Measurements from ENCODE around the gene TAF4B.

DNA sequence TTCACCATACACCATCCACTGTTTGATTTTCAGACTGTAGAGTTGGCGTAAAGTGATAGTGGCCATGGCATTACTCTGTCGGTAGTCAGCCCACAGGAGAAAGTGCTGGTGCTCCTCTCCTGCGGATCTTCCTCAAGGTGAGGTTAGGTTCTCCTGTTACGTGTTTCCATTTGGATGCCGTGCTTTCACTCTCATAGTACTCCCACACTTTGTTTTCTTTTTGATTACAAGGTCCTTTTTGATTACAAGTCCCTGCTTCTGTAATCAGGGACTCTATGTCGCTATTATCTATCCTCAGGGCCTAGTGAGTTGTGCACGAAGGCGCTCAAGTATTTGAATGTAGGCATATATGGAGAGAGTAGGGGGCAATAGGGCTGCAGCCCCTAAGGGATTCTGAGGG lies 4.3 kb downstream of the TAF4B start:
- TF ChIP-seq, protein P1, sequence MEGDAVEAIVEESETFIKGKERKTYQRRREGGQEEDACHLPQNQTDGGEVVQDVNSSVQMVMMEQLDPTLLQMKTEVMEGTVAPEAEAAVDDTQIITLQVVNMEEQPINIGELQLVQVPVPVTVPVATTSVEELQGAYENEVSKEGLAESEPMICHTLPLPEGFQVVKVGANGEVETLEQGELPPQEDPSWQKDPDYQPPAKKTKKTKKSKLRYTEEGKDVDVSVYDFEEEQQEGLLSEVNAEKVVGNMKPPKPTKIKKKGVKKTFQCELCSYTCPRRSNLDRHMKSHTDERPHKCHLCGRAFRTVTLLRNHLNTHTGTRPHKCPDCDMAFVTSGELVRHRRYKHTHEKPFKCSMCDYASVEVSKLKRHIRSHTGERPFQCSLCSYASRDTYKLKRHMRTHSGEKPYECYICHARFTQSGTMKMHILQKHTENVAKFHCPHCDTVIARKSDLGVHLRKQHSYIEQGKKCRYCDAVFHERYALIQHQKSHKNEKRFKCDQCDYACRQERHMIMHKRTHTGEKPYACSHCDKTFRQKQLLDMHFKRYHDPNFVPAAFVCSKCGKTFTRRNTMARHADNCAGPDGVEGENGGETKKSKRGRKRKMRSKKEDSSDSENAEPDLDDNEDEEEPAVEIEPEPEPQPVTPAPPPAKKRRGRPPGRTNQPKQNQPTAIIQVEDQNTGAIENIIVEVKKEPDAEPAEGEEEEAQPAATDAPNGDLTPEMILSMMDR (conservative IDR thresholded peaks at IDR 0.05; ENCODE audit: low read length), result no peak
- no peak for TF ChIP-seq EZH2phosphoT487 (IDR thresholded peaks at IDR 0.05; ENCODE audit: borderline replicate concordance, low read depth, low read length)

Data from OCI-LY7 (cell line).